H1 (cell line): ENCODE data around the gene ADSS1. TPM values are rescaled to one million over a fixed set of nuclear protein-coding genes. Genes with fewer than 3 reads are reported as not detected.

Experiments used
- CTCF ChIA-PET: fragments of 300-600 bp; sonication (Branson Sonifier 250); formaldehyde crosslinking; loops from one replicate; lab custom pipeline; 2021; ENCODE audit not compliant: partially characterized antibody; lab: Charles Lee
- POLR2A ChIA-PET: fragments of 300-600 bp; sonication (Branson Sonifier 250); formaldehyde crosslinking; loops from one replicate; lab custom pipeline; 2021; ENCODE audit warnings: inconsistent platforms; ENCODE audit not compliant: partially characterized antibody; lab: Charles Lee
- DNase-seq, 2 experiments: peaks; one replicate each; pipeline versions ENCODE4 v3.0.0 to v3.0.0-alpha.2; 2010 to 2022; ENCODE audit warnings: low spot score in 2 of 2, low read depth in 1 of 2, mixed read lengths in 1 of 2
- FAIRE-seq: peaks from 2 replicates; lab custom pipeline; 2011; peaks lifted over from hg19 to GRCh38; lab: Jason Lieb, UNC
- H2AFZ ChIP-seq: 2 replicates; pipeline ENCODE4 v1.8.1; 2012; ENCODE audit warnings: low read length, inconsistent platforms
- H2AK5ac ChIP-seq: 2 replicates; pipeline ENCODE4 v1.6.1; 2013; ENCODE audit warnings: low read depth, low read length
- H2BK120ac ChIP-seq: replicated peaks from 2 replicates; pipeline ENCODE3; 2013; ENCODE audit warnings: low read depth, low read length, inconsistent platforms
- H2BK12ac ChIP-seq: 2 replicates; pipeline ENCODE4 v1.6.1; 2013; ENCODE audit warnings: low read depth, low read length
- H2BK15ac ChIP-seq: 2 replicates; pipeline ENCODE4 v1.6.1; 2013; ENCODE audit warnings: low read length
- H2BK20ac ChIP-seq: 2 replicates; pipeline ENCODE4 v1.6.1; 2013; ENCODE audit warnings: low read length
- H2BK5ac ChIP-seq: 2 replicates; pipeline ENCODE4 v1.6.1; 2013; ENCODE audit warnings: low read depth, low read length
- H3K14ac ChIP-seq: 2 replicates; pipeline ENCODE4 v1.6.1; 2013; ENCODE audit warnings: inconsistent platforms; ENCODE audit not compliant: insufficient read length
- H3K18ac ChIP-seq: 2 replicates; pipeline ENCODE4 v1.6.1; 2013; ENCODE audit warnings: low read length; ENCODE audit errors: extremely low read depth
- H3K23ac ChIP-seq: 2 replicates; pipeline ENCODE4 v1.6.1; 2013; ENCODE audit warnings: inconsistent platforms; ENCODE audit not compliant: insufficient read length
- H3K23me2 ChIP-seq: 2 replicates; pipeline ENCODE4 v1.6.1; 2013; ENCODE audit warnings: low read depth, low read length
- H3K27ac ChIP-seq: 2 replicates; pipeline ENCODE4 v1.6.1; 2011; ENCODE audit warnings: low read depth, low read length, inconsistent platforms
- H3K27me3 ChIP-seq, 4 experiments: replicated peaks in 1 of 4; 1 replicate in 1 of 4; 2 replicates in 3 of 4; pipeline versions ENCODE4 v1.6.1 to v1.8.1; 2011 to 2013; ENCODE audit warnings: low read length in 3 of 4, mild to moderate bottlenecking in 3 of 4, inconsistent platforms in 2 of 4, mixed read lengths in 2 of 4, moderate library complexity in 1 of 4; ENCODE audit not compliant: control insufficient read depth in 3 of 4, insufficient read depth in 3 of 4; ENCODE audit errors: extremely low read depth in 1 of 4
- H3K36me3 ChIP-seq, 4 experiments: 2 replicates each; pipeline versions ENCODE4 v1.6.1 to v1.8.1; 2011 to 2013; ENCODE audit warnings: mild to moderate bottlenecking in 4 of 4, low read length in 3 of 4, moderate library complexity in 2 of 4, control low read depth in 1 of 4, inconsistent platforms in 1 of 4; ENCODE audit not compliant: insufficient read depth in 4 of 4, control insufficient read depth in 2 of 4
- H3K4ac ChIP-seq: replicated peaks from 2 replicates; pipeline ENCODE3; 2013; ENCODE audit warnings: low read length, low read depth, mixed read lengths, inconsistent platforms; ENCODE audit not compliant: insufficient read length
- H3K4me1 ChIP-seq, 4 experiments: replicated peaks in 1 of 4; 1 replicate in 1 of 4; 2 replicates in 3 of 4; pipeline versions ENCODE4 v1.6.1 to v1.8.1; 2011 to 2013; ENCODE audit warnings: low read length in 3 of 4, inconsistent platforms in 2 of 4, mixed read lengths in 1 of 4; ENCODE audit not compliant: insufficient read depth in 4 of 4, control insufficient read depth in 3 of 4
- H3K4me2 ChIP-seq, 2 experiments: 2 replicates each; pipeline versions ENCODE4 v1.6.1 to v1.8.1; 2011 to 2013; ENCODE audit warnings: low read depth in 2 of 2, low read length in 2 of 2, control low read depth in 1 of 2, inconsistent platforms in 1 of 2, mild to moderate bottlenecking in 1 of 2; ENCODE audit not compliant: insufficient read depth in 1 of 2
- H3K4me3 ChIP-seq, 4 experiments: fragments of 200-600, 300-600 bp in 1 of 4; sonication (generic), shearing (Covaris generic), sonication (Bioruptor Twin) in 1 of 4; 2 replicates each; pipeline versions ENCODE4 v1.5.1 to v1.8.1; 2011 to 2016; ENCODE audit warnings: low read length in 4 of 4, low read depth in 3 of 4, control low read depth in 2 of 4, inconsistent platforms in 2 of 4, mild to moderate bottlenecking in 2 of 4, mixed read lengths in 1 of 4, moderate library complexity in 1 of 4; ENCODE audit not compliant: insufficient read depth in 2 of 4; ENCODE audit errors: extremely low read depth in 1 of 4
- H3K56ac ChIP-seq: replicated peaks from 2 replicates; pipeline ENCODE3; 2013; ENCODE audit warnings: low read depth, mild to moderate bottlenecking, mixed read lengths, low read length, inconsistent platforms; ENCODE audit not compliant: insufficient read length
- H3K79me1 ChIP-seq: 2 replicates; pipeline ENCODE4 v1.6.1; 2013; ENCODE audit warnings: low read depth, low read length, control low read depth
- H3K79me2 ChIP-seq, 2 experiments: 2 replicates each; pipeline versions ENCODE4 v1.6.1 to v1.8.1; 2012 to 2013; ENCODE audit warnings: low read length in 2 of 2, mild to moderate bottlenecking in 2 of 2, inconsistent platforms in 1 of 2; ENCODE audit not compliant: insufficient read depth in 2 of 2, control insufficient read depth in 1 of 2
- H3K9ac ChIP-seq, 4 experiments: replicated peaks in 1 of 4; 1 replicate in 1 of 4; 2 replicates in 3 of 4; pipeline versions ENCODE4 v1.6.1 to v1.8.1; 2011 to 2013; ENCODE audit warnings: low read depth in 3 of 4, low read length in 3 of 4, control low read depth in 2 of 4, mild to moderate bottlenecking in 2 of 4, moderate library complexity in 2 of 4, inconsistent platforms in 1 of 4; ENCODE audit errors: extremely low read depth in 1 of 4
- H3K9me3 ChIP-seq, 2 experiments: 2 replicates each; pipeline versions ENCODE4 v1.6.1 to v1.8.1; 2012 to 2013; ENCODE audit warnings: mild to moderate bottlenecking in 2 of 2, moderate library complexity in 2 of 2, control low read depth in 1 of 2, inconsistent platforms in 1 of 2, low read depth in 1 of 2, low read length in 1 of 2, mixed read lengths in 1 of 2; ENCODE audit not compliant: insufficient read depth in 2 of 2
- H4K20me1 ChIP-seq, 2 experiments: replicated peaks in 1 of 2; 2 replicates each; pipeline versions ENCODE3 to v1.8.1; 2011 to 2013; ENCODE audit warnings: inconsistent platforms in 2 of 2, low read length in 2 of 2, mild to moderate bottlenecking in 1 of 2; ENCODE audit not compliant: insufficient read depth in 2 of 2, control insufficient read depth in 1 of 2
- H4K5ac ChIP-seq: 2 replicates; pipeline ENCODE4 v1.6.1; 2013; ENCODE audit warnings: low read length, low read depth, mixed read lengths, inconsistent platforms; ENCODE audit not compliant: insufficient read length
- H4K8ac ChIP-seq: 2 replicates; pipeline ENCODE4 v1.8.0; 2013; ENCODE audit warnings: mild to moderate bottlenecking, moderate library complexity, low read length, inconsistent platforms; ENCODE audit not compliant: insufficient read depth; ENCODE audit errors: extremely low read depth
- H4K91ac ChIP-seq: replicated peaks from 2 replicates; pipeline ENCODE3; 2013; ENCODE audit warnings: low read length, mixed read lengths, inconsistent platforms; ENCODE audit not compliant: insufficient read length
- BCL11A ChIP-seq, 2 experiments: IDR thresholded peaks; one replicate each; pipeline ENCODE4 v1.6.1; 2011; ENCODE audit warnings: low read depth in 2 of 2, low read length in 2 of 2, mild to moderate bottlenecking in 2 of 2
- CEBPB ChIP-seq: IDR thresholded peaks from 2 replicates; pipeline ENCODE4 v1.6.1; 2012; ENCODE audit warnings: low read depth, low read length
- JUN ChIP-seq: IDR thresholded peaks from 2 replicates; pipeline ENCODE4 v1.6.1; 2011; ENCODE audit warnings: low read depth, mild to moderate bottlenecking, improper control_type of control experiment, low read length
- POLR2A ChIP-seq, 2 experiments: IDR thresholded peaks; 1 replicate in 1 of 2; 2 replicates in 1 of 2; pipeline ENCODE4 v1.6.1; 2011; ENCODE audit warnings: low read depth in 2 of 2, low read length in 2 of 2, mild to moderate bottlenecking in 2 of 2; ENCODE audit errors: control extremely low read depth in 1 of 2
- RBBP5 ChIP-seq: IDR thresholded peaks from 2 replicates; pipeline ENCODE4 v1.7.1; 2012; ENCODE audit warnings: low read depth, mild to moderate bottlenecking, inconsistent platforms, low read length, moderate library complexity, borderline replicate concordance
- SIX5 ChIP-seq: IDR thresholded peaks from 2 replicates; pipeline ENCODE4 v1.6.1; 2011; ENCODE audit warnings: mild to moderate bottlenecking, low read depth, low read length
- SP4 ChIP-seq: IDR thresholded peaks from 2 replicates; pipeline ENCODE4 v1.6.1; 2012; ENCODE audit warnings: low read length, inconsistent platforms
- TAF7 ChIP-seq: optimal IDR thresholded peaks from 2 replicates; pipeline ENCODE3; 2011; ENCODE audit warnings: low read depth, mild to moderate bottlenecking, inconsistent platforms, low read length, moderate library complexity, borderline replicate concordance
- TCF12 ChIP-seq: IDR thresholded peaks from 2 replicates; pipeline ENCODE4 v1.6.1; 2011; ENCODE audit warnings: low read depth, mild to moderate bottlenecking, low read length
- WGBS, 2 experiments: shearing (Covaris generic) in 1 of 2; methylation state at CpG; one replicate each; pipeline versions ENCODE4 v1.1.6 to v1.1.7; 2013 to 2015; ENCODE audit warnings: low lambda C conversion rate in 2 of 2, mixed read lengths in 2 of 2, inconsistent platforms in 1 of 2, low coverage in 1 of 2, missing lambda C conversion rate in 1 of 2; ENCODE audit not compliant: insufficient replicate concordance in 2 of 2, insufficient coverage in 1 of 2, insufficient read length in 1 of 2; ENCODE audit errors: extremely low coverage in 1 of 2, missing lambda C conversion rate in 1 of 2; 5-methylcytosine and 5-hydroxymethylcytosine counted together
- polyA plus RNA-seq, 7 experiments: library from polyadenylated mRNA; depleted of rRNA in 3 of 7; stranded (reverse) in 5 of 7; unstranded in 2 of 7; fragments of >200 nt in 5 of 7; fragments of 200-250 nt in 2 of 7; gene quantifications; 1 replicate in 5 of 7; 2 replicates in 1 of 7; 4 replicates in 1 of 7; pipeline versions ENCODE4 v1.2.1 to v1.2.3, GENCODE V29; 2011 to 2013; ENCODE audit warnings: missing spikeins in 2 of 7, mixed read lengths in 2 of 7
- total RNA-seq: library from RNA; stranded (reverse); fragmentation: NEBNext Ultra II Directional; extraction: Animal tissue kit (Norgen Biotek cat#: 25700); gene quantifications from 2 replicates; pipeline ENCODE4 v1.2.1, GENCODE V29; 2021

The ADSS1 gene
- total and polyA plus RNA-seq, 2 of the 8 experiments (the other 6 are each of a cell fraction or from before 2014, with no cell fraction given): 7.1 to 7.9 TPM

DNA sequence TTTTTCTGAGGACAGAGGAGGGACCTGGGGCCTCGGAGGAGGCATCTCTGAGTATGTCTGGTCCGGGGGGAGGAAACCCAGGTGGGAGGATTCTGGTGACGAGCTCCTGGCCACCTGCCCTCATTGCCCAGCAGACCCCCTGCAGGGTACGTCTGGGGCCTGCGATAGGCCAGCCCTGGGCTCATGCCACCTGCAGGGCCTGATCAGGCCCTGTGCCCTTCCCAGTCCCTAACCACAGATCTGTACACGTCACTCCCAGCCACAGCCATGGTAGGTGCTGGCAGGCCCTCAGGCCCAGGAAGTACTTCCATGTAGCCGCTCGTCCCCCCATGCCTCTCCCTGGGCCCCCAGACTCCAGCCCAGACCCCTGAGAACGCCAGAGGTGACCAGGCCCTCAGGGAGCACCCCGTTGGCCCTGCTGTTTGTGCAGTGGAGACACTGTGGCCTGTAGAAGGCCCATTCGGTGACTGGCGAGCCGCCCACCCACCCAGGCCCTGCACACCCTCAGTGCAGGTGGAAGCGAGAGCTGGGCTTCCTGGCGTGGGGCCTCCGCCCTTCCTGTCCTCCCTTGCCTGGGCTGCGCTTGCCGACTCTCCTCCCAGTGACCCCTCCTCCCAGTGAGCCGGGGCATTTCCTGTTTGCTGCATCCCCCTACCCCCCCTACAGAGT is 28.9 kb upstream of the ADSS1 start:
- no peak overlapping the region for H3K23ac ChIP-seq
- H2BK5ac ChIP-seq: peak overlapping the region; percentile 83; the same call in 1 of the 2 replicates
- H3K14ac ChIP-seq: no peak overlapping the region
- DNase-seq (no peak), FAIRE-seq (no peak)
- H3K18ac ChIP-seq: no peak overlapping the region; the same call in 1 of the 2 replicates
- H3K4me1 ChIP-seq: peaks cover 0 to 33% (median 25%) of the 10 kb centered on the region in 4 experiments; a peak in 6 of 7 replicates
- 91% methylated on average over 17 of the region's 19 CpGs; no CpG with 5 or more reads in 1 of the 2 experiments for WGBS, 2 experiments
- H4K91ac ChIP-seq: peak overlapping the region; percentile 65
- H4K8ac ChIP-seq: peak overlapping the region; percentile 62; the same call in 1 of the 2 replicates
- H4K5ac ChIP-seq: no peak overlapping the region
- peaks cover 4% of the 10 kb centered on the region; the same call in 1 of the 2 replicates for H3K23me2 ChIP-seq
- H2BK15ac ChIP-seq: no peak overlapping the region; the same call in 1 of the 2 replicates
- H2BK12ac ChIP-seq: no peak overlapping the region
- peaks cover 21% of the 10 kb centered on the region for H3K79me1 ChIP-seq
- H3K9ac ChIP-seq: no peak overlapping the region
- H3K4me3 ChIP-seq: no peak overlapping the region
- peak overlapping the region; percentile 78 for H3K4ac ChIP-seq
- H3K9me3 ChIP-seq: no peaks in the 10 kb centered on the region
- no peak overlapping the region for H3K56ac ChIP-seq
- CTCF ChIA-PET: interaction anchor here (1.0 to 9.1 kb wide), 11 partner anchors 8 to 95 kb away, joined by 3 to 70 read pairs (median 4); partner anchors contain the start of gene SIVA1
- H3K27me3 ChIP-seq: no peaks in the 10 kb centered on the region; a peak in 1 of 7 replicates
- peaks cover 0 to 4% (median 0%) of the 10 kb centered on the region in 4 experiments; a peak in 1 of 8 replicates for H3K36me3 ChIP-seq
- no peak overlapping the region for H2BK20ac ChIP-seq
- POLR2A ChIA-PET: interaction anchor here (1.0 to 6.6 kb wide), 4 partner anchors 8 to 29 kb away, joined by 3 to 71 read pairs (median 5); no protein-coding TSS in a partner anchor
- no peak overlapping the region for H2BK120ac ChIP-seq
- peaks cover 0 to 27% of the 10 kb centered on the region in 2 experiments; a peak in 2 of 4 replicates for H3K79me2 ChIP-seq
- no peak overlapping the region; a peak in 1 of 4 replicates for H3K4me2 ChIP-seq
- TF ChIP-seq TAF7 (no peak), JUN (no peak), POLR2A (IDR thresholded peaks at IDR 0.05; ENCODE audit: control extremely low read depth in 1 of 2, low read depth in 2 of 2, low read length in 2 of 2) (no peak), CEBPB (no peak), TCF12 (no peak), RBBP5 (no peak), BCL11A (IDR thresholded peaks at IDR 0.05; ENCODE audit: low read depth in 2 of 2, low read length in 2 of 2) (no peak), SIX5 (no peak), SP4 (no peak)
- peaks cover 4 to 54% of the 10 kb centered on the region in 2 experiments for H4K20me1 ChIP-seq
- no peak overlapping the region for H2AK5ac ChIP-seq
- H3K27ac ChIP-seq: no peak overlapping the region
- no peak overlapping the region for H2AFZ ChIP-seq
